ENCODE results near the gene TMEM171.

Gene TMEM171

GRCh38 chr5:73121119-73121463 is 716 bp downstream of the TMEM171 start:
- no peak for DNase-seq (ENCODE audit: low read depth)

DNA sequence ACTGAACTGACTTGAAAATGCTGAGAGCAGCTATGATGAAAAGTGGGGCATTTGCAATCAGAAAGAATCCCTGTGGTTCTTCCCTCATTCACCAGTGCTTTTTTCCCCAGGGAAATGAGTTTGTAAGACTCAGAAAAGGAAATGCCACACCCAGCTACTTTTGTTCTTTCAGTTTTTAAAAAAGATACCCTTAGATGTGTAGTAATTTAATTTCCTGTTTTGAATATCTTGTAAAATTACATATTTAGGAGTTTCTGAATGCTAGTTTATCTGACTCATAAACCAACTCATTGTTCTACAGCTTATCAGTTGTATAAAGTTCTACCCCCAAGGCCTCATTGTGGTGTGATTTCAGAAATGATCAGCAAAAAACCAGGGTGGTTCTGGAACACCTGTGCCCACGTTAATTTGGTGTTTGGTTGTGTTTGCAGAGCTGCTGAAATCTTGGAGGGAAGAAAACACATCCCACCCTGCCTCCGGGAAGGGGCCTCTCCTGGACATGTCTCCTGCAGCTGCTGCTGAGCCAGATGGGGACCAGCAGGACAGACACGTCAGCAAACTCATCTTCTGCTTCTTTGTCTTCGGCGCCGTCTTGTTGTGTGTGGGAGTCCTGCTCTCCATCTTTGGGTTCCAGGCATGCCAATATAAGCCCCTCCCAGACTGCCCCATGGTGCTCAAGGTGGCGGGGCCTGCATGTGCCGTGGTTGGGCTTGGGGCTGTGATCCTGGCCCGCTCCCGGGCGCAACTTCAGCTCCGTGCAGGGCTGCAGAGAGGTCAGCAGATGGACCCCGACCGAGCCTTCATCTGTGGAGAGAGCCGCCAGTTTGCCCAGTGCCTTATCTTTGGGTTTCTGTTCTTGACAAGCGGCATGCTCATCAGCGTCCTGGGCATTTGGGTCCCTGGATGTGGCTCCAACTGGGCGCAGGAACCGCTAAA is 2.8 kb downstream of the TMEM171 start:
- DNase-seq (ENCODE audit: low read depth), result peak; percentile 57

DNA sequence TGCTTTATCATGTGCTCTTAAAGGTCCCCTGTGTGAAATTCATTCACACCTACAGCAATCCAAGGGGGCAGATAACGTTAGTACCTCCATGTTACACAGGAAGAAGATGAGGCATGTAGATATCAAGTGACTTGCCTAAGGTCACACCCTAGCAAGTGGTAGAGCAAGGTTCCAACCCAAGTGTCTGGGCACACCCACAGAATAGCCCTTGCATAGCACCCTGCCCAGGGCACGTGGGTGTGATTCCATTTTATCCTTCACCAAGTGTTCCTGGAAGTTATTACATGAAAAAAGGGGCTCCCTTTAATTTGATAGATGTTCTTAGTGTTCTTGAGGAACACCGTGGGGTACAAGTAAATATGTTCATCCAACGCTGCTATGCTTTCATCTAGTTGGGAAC is 4.9 kb downstream of the TMEM171 start:
- DNase-seq (ENCODE audit: low read depth), result no peak

GRCh38 chr5:73126381-73126780 is 6.0 kb downstream of the TMEM171 start:
- no peak for DNase-seq (ENCODE audit: low read depth)

- no peak for DNase-seq (ENCODE audit: low read depth)
Observed at GRCh38 chr5:73126957-73127356, 6.6 kb downstream of the TMEM171 start.

DNA sequence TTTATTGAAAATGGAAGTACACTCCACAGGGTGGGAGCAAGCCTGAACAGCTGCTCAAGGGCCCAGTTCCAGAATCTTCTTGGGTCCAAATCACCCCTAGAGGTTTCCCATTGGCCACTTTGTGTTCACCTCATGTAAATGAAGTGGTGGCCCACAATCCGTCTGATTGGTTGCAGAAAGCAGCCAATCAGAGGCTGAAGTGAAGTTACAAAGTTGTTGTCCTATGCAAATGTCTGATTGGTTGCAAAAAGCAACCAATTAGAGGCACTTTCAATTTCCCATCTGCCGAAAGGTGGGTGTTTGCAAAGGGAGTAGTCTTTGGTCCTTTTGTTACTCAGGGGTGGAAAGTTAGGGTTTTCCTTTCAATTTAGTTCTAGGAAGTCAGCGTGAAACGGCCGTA is 8.8 kb downstream of the TMEM171 start:
- DNase-seq (ENCODE audit: low read depth), result no peak

DNA sequence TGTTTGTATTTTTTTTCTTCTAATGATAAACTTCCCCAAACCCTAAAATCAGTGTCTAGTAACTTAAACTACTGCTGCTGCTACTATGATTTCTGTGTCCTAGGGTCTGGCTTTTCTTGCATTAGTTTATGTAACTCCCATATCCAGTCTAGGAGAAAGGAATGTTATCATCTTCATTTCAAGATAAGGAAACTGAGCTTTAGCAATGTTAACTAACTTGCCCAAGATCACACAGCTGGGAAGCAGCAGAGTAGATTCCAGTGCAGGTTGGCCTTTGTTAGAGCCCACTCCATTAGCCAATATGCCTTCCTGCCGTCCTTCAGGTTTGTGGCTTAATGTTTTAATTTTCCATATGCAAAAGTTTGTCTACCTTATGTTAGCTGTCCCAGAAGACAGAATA is 10.4 kb downstream of the TMEM171 start:
- DNase-seq (ENCODE audit: low read depth), result no peak

GRCh38 chr5:73131711-73132425 is 11.5 kb downstream of the TMEM171 start:
- DNase-seq (ENCODE audit: low read depth), result no peak

- no peak for DNase-seq (ENCODE audit: low read depth)
Observed at GRCh38 chr5:73132759-73133158, 12.4 kb downstream of the TMEM171 start.

- no peak for DNase-seq (ENCODE audit: low read depth)
Observed at GRCh38 chr5:73135021-73135420, 14.6 kb downstream of the TMEM171 start.

GRCh38 chr5:73135429-73136054 is 15.2 kb downstream of the TMEM171 start:
- no peak for DNase-seq (ENCODE audit: low read depth)

GRCh38 chr5:73136055-73136562 is 15.7 kb downstream of the TMEM171 start:
- no peak for DNase-seq (ENCODE audit: low read depth)

DNA sequence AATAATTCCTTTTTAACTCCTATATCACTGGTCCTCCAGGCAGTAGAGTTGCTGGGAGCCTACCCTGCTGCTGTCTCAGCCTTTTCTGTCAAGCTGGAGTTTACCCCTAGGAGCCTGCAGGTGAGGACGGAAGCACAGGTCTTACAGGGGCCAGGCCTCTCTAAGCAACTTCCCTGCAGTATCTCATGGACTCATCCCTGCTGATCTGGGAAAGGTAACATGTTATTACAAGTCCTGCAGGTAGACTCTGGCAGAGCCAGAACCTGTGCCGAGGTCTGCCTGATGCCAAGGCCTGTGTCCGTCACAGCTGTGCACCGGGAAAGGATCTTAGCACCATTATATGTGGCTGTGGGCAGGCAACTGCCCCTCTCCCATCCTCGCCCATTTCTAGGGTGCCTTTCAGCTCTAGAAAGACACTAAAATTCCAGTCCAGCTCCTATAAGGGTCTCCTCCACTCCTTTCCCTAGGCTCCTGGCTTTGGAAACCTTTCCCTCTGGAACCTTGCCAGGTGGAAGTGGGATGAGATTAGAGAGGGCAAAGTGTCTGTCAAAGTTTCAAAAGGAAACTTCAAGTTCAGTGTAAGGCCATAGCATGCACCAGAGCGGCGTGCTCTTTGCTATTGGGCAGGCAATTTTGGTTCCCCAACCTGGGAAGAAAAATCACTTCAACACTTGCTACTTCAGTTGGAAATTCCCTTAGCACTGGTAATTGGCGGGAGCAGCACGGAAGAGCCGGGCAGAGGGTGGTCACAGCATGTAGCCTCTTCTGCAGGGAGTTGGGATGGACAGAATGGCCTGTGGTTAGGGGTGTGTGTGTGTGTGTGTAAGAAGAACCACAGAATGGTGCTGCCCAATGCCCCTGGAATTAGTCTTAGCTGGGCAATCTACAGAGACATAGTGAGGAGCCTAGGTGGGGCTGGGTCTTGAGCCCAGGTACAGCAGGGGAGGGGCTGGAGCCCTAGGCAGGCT is 17.5 kb downstream of the TMEM171 start:
- no peak for DNase-seq (ENCODE audit: low read depth)

- DNase-seq (ENCODE audit: low read depth), result no peak
Observed at GRCh38 chr5:73139485-73139884, 19.1 kb downstream of the TMEM171 start.

- DNase-seq (ENCODE audit: low read depth), result no peak
Observed at GRCh38 chr5:73140801-73141200, 20.4 kb downstream of the TMEM171 start.

- DNase-seq (ENCODE audit: low read depth), result no peak
Observed at GRCh38 chr5:73142035-73142434, 21.7 kb downstream of the TMEM171 start.

GRCh38 chr5:73143716-73144115 is 23.3 kb downstream of the TMEM171 start:
- no peak for DNase-seq (ENCODE audit: low read depth)

DNA sequence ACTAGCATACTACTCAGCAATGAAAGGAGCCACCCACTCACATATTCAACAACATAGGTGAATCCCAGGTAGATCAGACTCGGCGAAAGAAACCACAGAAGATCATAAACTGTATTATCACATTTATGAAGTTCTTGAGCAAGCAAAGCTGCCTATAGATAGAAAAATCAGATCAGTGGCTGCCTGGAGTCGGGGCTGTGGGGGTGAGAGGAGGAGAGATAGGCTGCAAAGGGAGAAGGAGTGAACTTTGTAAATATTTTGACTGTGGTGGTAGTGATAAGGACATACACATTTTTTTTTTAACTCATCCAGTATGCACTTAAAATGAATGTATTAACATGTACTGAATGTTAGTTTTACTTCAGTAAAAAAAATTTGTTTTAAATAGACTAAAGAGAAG is 29.2 kb downstream of the TMEM171 start:
- DNase-seq (ENCODE audit: low read depth), result no peak

- DNase-seq (ENCODE audit: low read depth), result no peak
Observed at GRCh38 chr5:73150876-73151275, 30.5 kb downstream of the TMEM171 start.

DNA sequence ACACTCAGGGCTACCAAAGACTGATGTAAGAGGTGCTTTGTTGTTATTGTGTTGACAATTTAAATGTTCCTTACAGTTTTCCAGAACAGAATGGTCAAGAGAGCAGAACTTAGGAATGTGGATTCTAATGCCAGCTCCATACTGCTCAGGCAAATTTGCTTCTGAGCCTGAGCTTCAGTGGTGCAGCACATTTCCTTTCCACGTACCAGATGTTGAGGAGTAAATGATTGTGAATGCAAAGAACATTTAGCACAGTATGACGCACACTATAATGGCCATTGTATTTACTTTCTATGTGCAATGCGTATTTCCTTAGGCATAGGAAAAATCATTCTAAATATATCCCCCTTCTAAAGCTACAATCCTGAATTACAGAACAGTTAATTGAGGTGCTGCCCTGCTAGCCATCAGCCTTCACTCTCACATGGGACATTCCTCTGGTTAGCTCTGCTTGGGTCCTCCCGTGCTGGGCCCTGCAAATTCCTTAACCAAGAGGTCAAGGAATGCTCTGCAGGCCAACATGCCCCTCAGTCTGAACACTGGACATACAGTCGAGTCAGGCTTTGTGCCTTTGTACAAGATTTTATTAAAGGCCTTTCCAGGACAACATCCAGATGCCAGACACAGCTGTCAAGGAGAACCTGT is 31.5 kb downstream of the TMEM171 start:
- no peak for DNase-seq (ENCODE audit: low read depth)

Measured in GM04504 (cell line).